GM23338 (cell line): ENCODE data around the gene ALPL.

ENCODE experiments used
- CREB1 ChIP-seq: fragments of 250-450 bp; sonication (Bioruptor Pico); IDR thresholded peaks from 2 replicates; pipeline ENCODE4 v1.5.0; 2020; ENCODE audit warnings: low read depth, mild to moderate bottlenecking, moderate library complexity
- CTCF ChIP-seq, 2 experiments: fragments of 200-600 bp in 1 of 2; sonication (generic) in 1 of 2; conservative IDR thresholded peaks; 2 replicates each; pipeline versions ENCODE4 v1.5.1 to v1.6.1; 2016 to 2017; ENCODE audit warnings: antibody characterized with exemption in 2 of 2, low read depth in 2 of 2, mild to moderate bottlenecking in 2 of 2, moderate library complexity in 1 of 2
- ETS1 ChIP-seq: IDR thresholded peaks from 2 replicates; pipeline ENCODE4 v1.6.1; 2016; ENCODE audit warnings: antibody characterized with exemption
- EZH2 ChIP-seq: fragments of 200-600 bp; sonication (generic); IDR thresholded peaks from one replicate; pipeline ENCODE4 v1.8.0; 2017; ENCODE audit warnings: antibody characterized with exemption, mild to moderate bottlenecking, low read depth; ENCODE audit not compliant: unreplicated experiment
- EZH2phosphoT487 ChIP-seq: fragments of 200-600 bp; sonication (generic); IDR thresholded peaks from one replicate; pipeline ENCODE4 v1.8.1; 2018; ENCODE audit warnings: antibody characterized with exemption; ENCODE audit not compliant: unreplicated experiment
- JUNB ChIP-seq: IDR thresholded peaks from one replicate; pipeline ENCODE4 v1.6.1; 2016; ENCODE audit warnings: antibody characterized with exemption; ENCODE audit not compliant: unreplicated experiment
- NANOG ChIP-seq: IDR thresholded peaks from 2 replicates; pipeline ENCODE4 v1.6.1; 2016; ENCODE audit warnings: antibody characterized with exemption, borderline replicate concordance
- POLR2AphosphoS5 ChIP-seq: IDR thresholded peaks from 2 replicates; pipeline ENCODE4 v1.6.1; 2016; ENCODE audit warnings: antibody characterized with exemption, low read depth
- REST ChIP-seq: IDR thresholded peaks from one replicate; pipeline ENCODE4 v1.6.1; 2018; ENCODE audit warnings: antibody characterized with exemption; ENCODE audit not compliant: unreplicated experiment
- STAT1 ChIP-seq: IDR thresholded peaks from one replicate; pipeline ENCODE4 v1.6.1; 2016; ENCODE audit warnings: antibody characterized with exemption; ENCODE audit not compliant: unreplicated experiment
- ZNF114 ChIP-seq: fragments of 250-450 bp; sonication (Bioruptor Pico); IDR thresholded peaks from 2 replicates; pipeline ENCODE4 v1.5.0; 2020; ENCODE audit warnings: mild to moderate bottlenecking, moderate library complexity
- ZNF331 ChIP-seq: fragments of 250-450 bp; sonication (Bioruptor Pico); IDR thresholded peaks from 2 replicates; pipeline ENCODE4 v1.5.0; 2020; ENCODE audit warnings: low read depth, mild to moderate bottlenecking, moderate library complexity
- ZNF462 ChIP-seq: fragments of 250-450 bp; sonication (Bioruptor Pico); IDR thresholded peaks from 2 replicates; pipeline ENCODE4 v1.5.0; 2020; ENCODE audit warnings: mild to moderate bottlenecking, moderate library complexity

- TF ChIP-seq CTCF (conservative IDR thresholded peaks at IDR 0.05; ENCODE audit: low read depth in 2 of 2) = no peak
- TF ChIP-seq REST = no peak
- no peak for TF ChIP-seq NANOG
- TF ChIP-seq EZH2 = no peak
- no peak for TF ChIP-seq EZH2phosphoT487
- no peak for TF ChIP-seq POLR2AphosphoS5
- no peak for TF ChIP-seq JUNB
- TF ChIP-seq ETS1 = no peak
- TF ChIP-seq CREB1 (CRISPR knock-in tag) = no peak
- TF ChIP-seq ZNF331 (CRISPR knock-in tag) = no peak
- no peak for TF ChIP-seq ZNF462 (CRISPR knock-in tag)
- no peak for TF ChIP-seq ZNF114 (CRISPR knock-in tag)
- TF ChIP-seq STAT1 = no peak
Measured at GRCh38 chr1:21608798-21609197, 99.6 kb downstream of the ALPL start.
